ENCODE data around the gene CIRBP.

The CIRBP gene

DNA sequence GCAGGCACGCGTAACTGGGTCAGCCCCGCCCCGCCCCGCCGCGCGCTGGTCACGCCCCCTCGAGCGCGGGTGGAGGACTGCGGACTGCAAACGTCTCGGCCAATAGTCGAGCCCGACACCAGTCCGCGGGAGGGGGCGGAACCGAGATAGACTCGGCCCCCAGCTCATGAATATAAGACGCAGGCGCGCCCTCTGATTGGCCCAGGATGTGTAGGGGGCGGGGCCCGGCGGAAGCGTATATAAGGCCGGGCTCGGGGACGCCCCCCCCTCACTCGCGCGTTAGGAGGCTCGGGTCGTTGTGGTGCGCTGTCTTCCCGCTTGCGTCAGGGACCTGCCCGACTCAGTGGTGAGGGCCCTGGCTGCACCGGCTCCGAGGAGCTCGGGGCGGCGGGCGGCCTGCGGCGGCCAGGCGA is at the start of gene CIRBP:
TSS of gene CIRBP (plus strand) at position 268 of the 413 bp plus-strand sequence. CDS start 1,602 bp downstream, outside the sequence.
- 0 out of 2 replicates have a peak, but pooled peaks have one; percentile 14 for TF ChIP-seq CEBPB (IDR thresholded peaks at IDR 0.05)
- 0 out of 2 replicates have a peak, but pooled peaks have one; percentile 9 for TF ChIP-seq EGR1 (IDR thresholded peaks at IDR 0.05)
- TF ChIP-seq, protein P1, sequence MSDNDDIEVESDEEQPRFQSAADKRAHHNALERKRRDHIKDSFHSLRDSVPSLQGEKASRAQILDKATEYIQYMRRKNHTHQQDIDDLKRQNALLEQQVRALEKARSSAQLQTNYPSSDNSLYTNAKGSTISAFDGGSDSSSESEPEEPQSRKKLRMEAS (IDR thresholded peaks at IDR 0.05), result peak; percentile 33; the same call in 1 of the 2 replicates
- TF ChIP-seq TEAD4 (IDR thresholded peaks at IDR 0.05), result peak; percentile 63
- TF ChIP-seq TCF12 (IDR thresholded peaks at IDR 0.05; ENCODE audit: low read depth), result peak; percentile 18
- TF ChIP-seq, protein P2, sequence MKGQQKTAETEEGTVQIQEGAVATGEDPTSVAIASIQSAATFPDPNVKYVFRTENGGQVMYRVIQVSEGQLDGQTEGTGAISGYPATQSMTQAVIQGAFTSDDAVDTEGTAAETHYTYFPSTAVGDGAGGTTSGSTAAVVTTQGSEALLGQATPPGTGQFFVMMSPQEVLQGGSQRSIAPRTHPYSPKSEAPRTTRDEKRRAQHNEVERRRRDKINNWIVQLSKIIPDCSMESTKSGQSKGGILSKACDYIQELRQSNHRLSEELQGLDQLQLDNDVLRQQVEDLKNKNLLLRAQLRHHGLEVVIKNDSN (IDR thresholded peaks at IDR 0.05), result 0 out of 2 replicates have a peak, but pooled peaks have one; percentile 10
- TF ChIP-seq FOXM1 (IDR thresholded peaks at IDR 0.05; ENCODE audit: borderline replicate concordance, low read depth), result no peak
- peak; percentile 2; the same call in 1 of the 2 replicates for TF ChIP-seq EP300 (IDR thresholded peaks at IDR 0.05; ENCODE audit: borderline replicate concordance)
- peak; percentile 40 for TF ChIP-seq CREB1 (IDR thresholded peaks at IDR 0.05; ENCODE audit: low read depth)
- TF ChIP-seq RAD21 (IDR thresholded peaks at IDR 0.05; ENCODE audit: low read depth), result no peak

DNA sequence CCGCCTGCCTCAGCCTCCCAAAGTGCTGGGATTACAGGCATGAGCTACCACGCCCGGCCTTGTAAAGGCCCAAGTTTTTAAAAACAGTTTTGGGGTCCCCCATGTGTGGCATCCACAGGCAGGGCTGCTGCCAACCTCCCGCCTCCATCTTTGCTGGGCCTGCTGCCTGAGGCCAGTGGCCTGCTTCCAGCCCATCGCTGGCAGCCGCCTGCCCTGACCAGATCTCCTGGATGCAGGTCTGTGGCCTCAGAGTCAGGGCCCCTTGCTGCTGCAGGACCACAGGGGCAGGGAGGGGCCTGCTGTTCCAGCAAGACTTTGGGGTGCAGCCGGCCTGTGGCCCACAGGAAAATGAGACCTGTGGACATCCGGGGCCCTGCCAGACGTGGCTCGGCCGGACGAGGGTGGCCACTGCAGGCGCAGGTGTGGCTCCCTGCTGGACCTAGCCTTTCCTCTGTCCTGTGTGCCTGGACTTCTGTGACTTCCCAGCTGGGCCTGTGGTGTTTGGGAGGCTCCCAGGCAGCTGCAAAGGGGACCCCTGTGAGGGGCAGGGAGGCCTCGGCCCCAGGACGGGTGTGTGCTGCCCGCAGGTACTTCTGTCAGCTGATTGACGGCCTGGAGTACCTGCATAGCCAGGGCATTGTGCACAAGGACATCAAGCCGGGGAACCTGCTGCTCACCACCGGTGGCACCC is 49.2 kb upstream of the CIRBP start:
- TF ChIP-seq, protein P3, sequence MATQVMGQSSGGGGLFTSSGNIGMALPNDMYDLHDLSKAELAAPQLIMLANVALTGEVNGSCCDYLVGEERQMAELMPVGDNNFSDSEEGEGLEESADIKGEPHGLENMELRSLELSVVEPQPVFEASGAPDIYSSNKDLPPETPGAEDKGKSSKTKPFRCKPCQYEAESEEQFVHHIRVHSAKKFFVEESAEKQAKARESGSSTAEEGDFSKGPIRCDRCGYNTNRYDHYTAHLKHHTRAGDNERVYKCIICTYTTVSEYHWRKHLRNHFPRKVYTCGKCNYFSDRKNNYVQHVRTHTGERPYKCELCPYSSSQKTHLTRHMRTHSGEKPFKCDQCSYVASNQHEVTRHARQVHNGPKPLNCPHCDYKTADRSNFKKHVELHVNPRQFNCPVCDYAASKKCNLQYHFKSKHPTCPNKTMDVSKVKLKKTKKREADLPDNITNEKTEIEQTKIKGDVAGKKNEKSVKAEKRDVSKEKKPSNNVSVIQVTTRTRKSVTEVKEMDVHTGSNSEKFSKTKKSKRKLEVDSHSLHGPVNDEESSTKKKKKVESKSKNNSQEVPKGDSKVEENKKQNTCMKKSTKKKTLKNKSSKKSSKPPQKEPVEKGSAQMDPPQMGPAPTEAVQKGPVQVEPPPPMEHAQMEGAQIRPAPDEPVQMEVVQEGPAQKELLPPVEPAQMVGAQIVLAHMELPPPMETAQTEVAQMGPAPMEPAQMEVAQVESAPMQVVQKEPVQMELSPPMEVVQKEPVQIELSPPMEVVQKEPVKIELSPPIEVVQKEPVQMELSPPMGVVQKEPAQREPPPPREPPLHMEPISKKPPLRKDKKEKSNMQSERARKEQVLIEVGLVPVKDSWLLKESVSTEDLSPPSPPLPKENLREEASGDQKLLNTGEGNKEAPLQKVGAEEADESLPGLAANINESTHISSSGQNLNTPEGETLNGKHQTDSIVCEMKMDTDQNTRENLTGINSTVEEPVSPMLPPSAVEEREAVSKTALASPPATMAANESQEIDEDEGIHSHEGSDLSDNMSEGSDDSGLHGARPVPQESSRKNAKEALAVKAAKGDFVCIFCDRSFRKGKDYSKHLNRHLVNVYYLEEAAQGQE (IDR thresholded peaks at IDR 0.05; ENCODE audit: low read depth), result no peak
- TF ChIP-seq TCF12 (IDR thresholded peaks at IDR 0.05; ENCODE audit: low read depth), result no peak
- TF ChIP-seq EGR1 (IDR thresholded peaks at IDR 0.05), result no peak
- TF ChIP-seq YY1 (IDR thresholded peaks at IDR 0.05; ENCODE audit: low read depth), result no peak
- TF ChIP-seq, protein P2 (IDR thresholded peaks at IDR 0.05), result no peak
- no peak for TF ChIP-seq FOXM1 (IDR thresholded peaks at IDR 0.05; ENCODE audit: borderline replicate concordance, low read depth)
- TF ChIP-seq EP300 (IDR thresholded peaks at IDR 0.05; ENCODE audit: borderline replicate concordance), result no peak
- TF ChIP-seq NFIC (IDR thresholded peaks at IDR 0.05), result no peak
- TF ChIP-seq ZBTB7A (IDR thresholded peaks at IDR 0.05; ENCODE audit: low read depth), result no peak
- no peak for TF ChIP-seq TAF1 (IDR thresholded peaks at IDR 0.05; ENCODE audit: low read depth)
- TF ChIP-seq, protein P1 (IDR thresholded peaks at IDR 0.05), result no peak
- no peak for TF ChIP-seq RAD21 (IDR thresholded peaks at IDR 0.05; ENCODE audit: low read depth)
- no peak for TF ChIP-seq CEBPB (IDR thresholded peaks at IDR 0.05)
- no peak for TF ChIP-seq TEAD4 (IDR thresholded peaks at IDR 0.05)
- no peak for TF ChIP-seq CREB1 (IDR thresholded peaks at IDR 0.05; ENCODE audit: low read depth)

DNA sequence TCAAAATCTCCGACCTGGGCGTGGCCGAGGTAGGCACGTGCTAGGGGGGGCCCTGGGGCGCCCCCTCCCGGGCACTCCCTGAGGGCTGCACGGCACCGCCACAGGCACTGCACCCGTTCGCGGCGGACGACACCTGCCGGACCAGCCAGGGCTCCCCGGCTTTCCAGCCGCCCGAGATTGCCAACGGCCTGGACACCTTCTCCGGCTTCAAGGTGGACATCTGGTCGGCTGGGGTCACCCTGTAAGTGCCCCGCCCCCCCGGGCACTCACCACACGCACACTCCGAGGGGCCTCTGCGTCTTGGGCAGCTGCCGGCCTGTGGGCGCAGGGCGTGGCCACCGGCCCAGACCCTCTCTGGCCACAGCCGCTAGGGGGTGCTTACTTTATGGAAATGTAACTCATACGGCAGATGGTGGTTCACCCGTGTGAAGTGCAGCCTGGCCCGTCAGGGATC is 48.6 kb upstream of the CIRBP start:
- TF ChIP-seq ZBTB7A (IDR thresholded peaks at IDR 0.05; ENCODE audit: low read depth) (no peak), TEAD4 (IDR thresholded peaks at IDR 0.05) (no peak), CREB1 (IDR thresholded peaks at IDR 0.05; ENCODE audit: low read depth) (no peak), TAF1 (IDR thresholded peaks at IDR 0.05; ENCODE audit: low read depth) (no peak), NFIC (IDR thresholded peaks at IDR 0.05) (no peak), YY1 (IDR thresholded peaks at IDR 0.05; ENCODE audit: low read depth) (no peak), FOXM1 (IDR thresholded peaks at IDR 0.05; ENCODE audit: borderline replicate concordance, low read depth) (no peak), CEBPB (IDR thresholded peaks at IDR 0.05) (no peak), TCF12 (IDR thresholded peaks at IDR 0.05; ENCODE audit: low read depth) (no peak), EGR1 (IDR thresholded peaks at IDR 0.05) (no peak), RAD21 (IDR thresholded peaks at IDR 0.05; ENCODE audit: low read depth) (no peak), EP300 (IDR thresholded peaks at IDR 0.05; ENCODE audit: borderline replicate concordance) (no peak)
- TF ChIP-seq, protein P3 (IDR thresholded peaks at IDR 0.05; ENCODE audit: low read depth), result no peak
- TF ChIP-seq, protein P2 (IDR thresholded peaks at IDR 0.05), result no peak
- TF ChIP-seq, protein P1 (IDR thresholded peaks at IDR 0.05), result no peak

DNA sequence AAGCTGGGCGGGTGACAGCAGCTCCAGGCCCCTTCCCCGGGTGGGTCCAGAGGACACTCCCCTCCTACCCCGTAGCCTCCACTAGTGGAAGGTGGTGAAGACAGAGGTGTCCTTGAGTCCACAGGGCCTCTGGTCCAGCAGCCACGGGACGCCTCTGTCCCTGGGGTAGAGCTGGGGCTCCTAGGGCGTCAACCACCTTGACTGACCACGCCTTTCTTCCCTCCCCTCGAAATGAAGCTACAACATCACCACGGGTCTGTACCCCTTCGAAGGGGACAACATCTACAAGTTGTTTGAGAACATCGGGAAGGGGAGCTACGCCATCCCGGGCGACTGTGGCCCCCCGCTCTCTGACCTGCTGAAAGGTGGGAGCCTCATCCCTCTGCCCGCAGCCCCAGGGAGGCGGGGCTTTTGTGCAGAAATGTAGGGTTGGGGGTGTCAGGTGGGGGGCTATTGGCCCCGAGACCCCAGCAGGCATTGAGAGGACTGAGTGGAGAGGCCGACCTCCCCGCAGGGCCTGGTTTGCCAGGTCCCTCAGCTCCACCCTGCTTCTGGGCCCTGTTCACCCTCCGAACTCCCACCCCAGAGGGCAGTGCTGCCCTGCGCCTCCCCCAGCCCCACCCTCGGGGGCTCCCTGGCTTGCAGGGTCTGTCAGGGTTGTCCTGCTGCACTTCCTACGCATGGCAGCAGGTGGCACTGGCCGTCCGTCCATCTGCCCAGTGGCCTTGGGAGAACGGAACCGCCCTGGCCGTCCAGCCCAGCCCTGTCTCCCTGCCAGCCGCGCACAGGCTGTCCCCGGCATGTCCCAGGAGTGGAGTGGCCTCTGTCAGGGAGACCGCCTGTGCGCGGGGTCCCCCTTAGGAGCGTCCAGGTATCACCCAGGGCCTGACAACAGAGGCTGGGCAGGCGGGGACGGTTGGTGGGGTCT is 47.9 kb upstream of the CIRBP start:
- TF ChIP-seq, protein P2 (IDR thresholded peaks at IDR 0.05), result no peak
- peak; percentile 54 for TF ChIP-seq RAD21 (IDR thresholded peaks at IDR 0.05; ENCODE audit: low read depth)

Measured in Ishikawa (cell line).